ENCODE results near the gene CLIP1.
"Not testable (repeated sequence)": the region's sequence is repeated elsewhere in the genome, so short reads cannot be mapped to it uniquely, and the experiment has no call there.

CLIP1 gene

DNA sequence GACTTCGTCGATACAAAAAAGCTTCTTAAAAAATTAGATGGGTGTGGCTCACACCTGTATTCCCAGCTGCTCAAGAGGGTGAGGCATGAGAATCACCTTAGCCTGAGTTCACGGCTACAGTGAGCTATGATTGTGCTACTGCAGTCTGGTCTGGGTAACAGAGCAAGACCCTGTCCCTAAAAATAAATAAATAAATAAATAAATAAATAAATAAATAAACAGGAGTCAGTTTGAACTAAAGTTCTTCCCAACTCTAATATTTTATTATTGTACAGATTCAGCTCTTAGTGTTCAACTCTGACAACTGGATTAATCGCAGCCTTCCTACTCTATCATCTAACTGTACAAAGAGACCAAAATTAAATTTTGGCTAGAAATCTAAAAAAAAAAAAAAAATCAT lies 12.7 kb upstream of the CLIP1 start:
- no peak for DNase-seq (ENCODE audit: low spot score)

DNA sequence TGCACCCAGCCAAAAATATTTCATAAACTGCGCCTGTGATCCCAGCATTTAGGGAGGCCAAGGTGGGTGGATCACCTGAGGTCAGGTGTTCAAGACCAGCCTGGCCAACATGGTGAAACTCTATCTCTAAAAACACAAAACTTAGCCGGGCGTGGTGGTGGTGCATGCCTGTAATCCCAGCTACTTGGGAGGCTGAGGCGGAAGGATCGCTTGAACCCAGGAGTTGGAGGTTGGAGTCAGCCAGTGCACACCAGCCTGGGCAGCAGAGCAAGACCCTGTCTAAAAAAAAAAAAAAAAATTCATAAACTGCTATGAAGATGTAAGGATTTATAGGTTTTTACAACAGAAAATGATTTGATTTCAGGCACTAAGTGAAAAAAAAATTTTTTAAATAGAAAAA lies 6.6 kb upstream of the CLIP1 start:
- DNase-seq (ENCODE audit: low spot score): not testable (repeated sequence)

DNA sequence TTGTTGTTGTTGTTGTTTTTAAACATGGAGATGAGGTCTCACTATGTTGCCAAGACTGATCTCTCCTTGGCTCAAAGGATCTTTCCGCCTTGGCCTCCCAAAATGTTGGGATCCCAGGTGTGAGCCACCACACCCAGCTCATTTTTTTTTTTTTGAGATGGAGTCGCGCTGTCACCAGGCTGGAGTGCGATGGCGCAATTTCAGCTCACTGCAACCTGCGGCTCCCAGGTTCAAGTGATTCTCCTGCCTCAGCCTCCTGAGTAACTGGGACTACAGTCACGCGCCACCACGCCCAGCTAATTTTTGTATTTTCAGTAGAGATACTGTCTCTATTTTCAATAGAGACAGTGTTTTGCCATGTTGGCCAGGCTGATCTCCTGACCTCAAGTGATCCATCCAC lies 4.9 kb upstream of the CLIP1 start:
- DNase-seq (ENCODE audit: low spot score): no peak

DNA sequence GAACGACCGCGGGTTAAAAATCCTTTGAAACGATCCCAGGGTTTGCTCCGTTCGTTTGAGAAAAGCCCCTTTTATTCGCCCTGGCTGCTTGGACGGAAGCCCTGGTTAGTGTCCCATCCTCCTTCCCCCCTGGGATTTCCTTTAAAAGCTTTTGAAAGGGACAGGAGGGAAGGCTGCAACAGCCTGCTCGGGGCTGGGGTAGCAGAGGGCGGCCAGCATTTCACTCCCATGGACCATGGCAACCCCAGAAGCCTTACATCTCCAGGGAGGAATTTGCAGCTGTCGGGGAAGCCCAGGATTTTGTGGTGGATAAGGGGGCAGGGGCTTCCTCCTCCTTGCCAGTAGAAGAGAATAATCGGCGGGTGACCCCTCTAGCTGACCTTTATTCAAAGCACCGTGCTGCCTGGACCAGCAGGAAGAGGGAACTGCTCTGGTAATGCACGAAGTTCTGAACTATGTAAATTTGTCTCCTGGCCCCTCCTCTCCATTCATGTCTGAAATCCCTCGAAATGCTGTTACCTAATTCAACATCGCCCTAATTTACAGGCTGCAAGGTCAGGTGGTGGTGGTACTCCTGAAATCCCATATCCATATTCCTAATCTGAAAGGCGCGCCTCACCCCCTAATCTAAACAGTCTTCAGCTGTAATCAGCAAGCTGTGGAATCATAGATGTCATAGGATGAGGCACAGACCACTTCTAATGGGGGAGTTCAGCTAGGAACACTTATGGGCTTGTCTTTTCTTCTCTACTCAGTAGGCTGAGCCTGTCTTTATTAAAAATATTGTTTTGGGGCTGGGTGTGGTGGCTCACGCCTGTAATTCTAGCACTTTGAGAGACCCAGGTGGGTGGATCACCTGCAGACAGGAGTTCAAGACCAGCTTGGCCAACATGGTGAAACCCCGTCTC lies 1.0 kb upstream of the CLIP1 start:
- DNase-seq (ENCODE audit: low spot score): no peak

DNA sequence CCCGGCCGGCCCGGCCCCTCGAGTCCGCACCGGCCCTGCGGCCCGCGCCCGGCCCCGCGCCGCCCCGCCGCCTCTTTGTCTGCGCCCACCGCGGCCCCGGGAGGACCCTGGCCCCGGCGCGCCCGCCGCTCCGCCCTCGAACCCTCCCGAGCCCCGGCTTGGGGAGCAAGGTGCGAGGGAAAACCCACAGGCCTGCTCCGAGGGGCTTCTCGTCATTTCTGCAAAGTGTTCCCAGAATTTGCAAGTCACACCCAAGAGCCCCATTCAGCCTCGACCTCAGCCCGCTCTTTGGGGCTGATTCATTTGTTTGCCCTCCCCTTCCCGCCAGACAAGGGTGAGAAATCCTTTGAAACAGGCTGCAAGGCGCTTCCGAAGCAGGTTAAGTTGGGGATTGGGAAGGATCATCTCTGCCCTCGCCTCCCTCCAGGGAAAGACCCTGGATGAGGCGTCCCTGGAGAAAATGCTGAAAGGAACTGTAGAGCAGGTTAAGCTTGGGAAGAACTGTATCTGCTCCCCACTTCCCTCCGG lies 325 bp upstream of the CLIP1 start:
- peak; percentile 14 for DNase-seq (ENCODE audit: low spot score)

DNA sequence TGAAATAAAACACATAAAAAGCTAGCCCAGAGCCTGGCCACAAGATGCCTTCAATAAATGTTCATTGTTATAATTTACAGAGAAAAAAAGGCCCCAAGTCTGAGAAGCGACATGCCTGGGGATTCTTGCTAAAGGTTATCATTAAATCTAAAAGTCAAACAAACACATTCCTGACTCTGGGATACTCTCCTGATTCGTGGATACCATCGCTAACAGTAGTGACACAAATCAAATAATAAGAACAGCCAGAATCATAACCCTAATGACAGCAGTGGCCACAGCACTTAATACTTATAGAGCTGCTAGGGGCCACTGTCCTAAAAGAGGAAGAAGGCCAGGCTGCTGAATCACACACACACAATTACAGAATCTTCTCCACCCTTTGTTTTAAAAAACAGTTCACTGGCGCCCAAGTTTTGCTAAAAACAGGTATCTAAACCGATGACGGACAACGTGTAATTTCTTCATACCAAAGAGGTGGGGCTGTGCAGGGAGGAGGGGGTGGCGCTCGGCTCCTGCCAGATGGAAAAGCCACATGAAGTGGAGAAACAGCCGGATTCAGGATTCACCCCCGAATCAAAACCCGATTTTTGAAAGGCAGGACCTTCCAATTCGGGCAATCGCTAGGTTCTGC lies 1.2 kb downstream of the CLIP1 start:
- DNase-seq (ENCODE audit: low spot score): no peak

DNA sequence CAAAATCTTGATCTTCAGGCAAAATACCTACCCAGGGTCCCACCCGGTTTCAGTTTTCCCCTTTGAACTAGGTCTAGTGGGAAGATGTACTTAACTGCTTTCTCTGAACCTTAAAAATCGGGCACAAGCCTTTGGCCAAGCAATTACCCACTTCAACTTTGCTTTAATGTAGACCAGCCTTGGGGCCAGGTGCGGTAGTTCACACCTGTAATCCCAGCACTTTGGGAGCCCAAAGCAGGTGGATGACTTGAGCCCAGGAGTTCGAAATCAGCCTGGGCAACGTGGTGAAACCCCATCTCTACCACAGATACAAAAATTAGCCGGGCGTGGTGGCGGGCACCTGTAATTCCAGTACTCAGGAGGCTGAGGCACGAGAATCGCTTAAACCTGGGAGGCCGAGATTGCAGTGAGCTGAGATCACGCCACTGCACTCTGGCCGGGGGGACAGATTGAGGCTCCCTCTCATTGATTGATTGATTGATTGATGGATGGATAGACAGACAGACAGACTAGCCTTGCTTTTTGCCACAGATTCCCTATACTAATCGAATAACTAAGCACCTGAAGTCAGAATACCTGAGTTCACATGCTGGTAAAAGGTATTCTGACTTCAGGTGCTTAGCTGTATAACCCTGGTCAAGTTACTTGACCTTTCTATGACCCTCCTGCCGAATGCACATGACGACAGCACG lies 1.9 kb downstream of the CLIP1 start:
- DNase-seq (ENCODE audit: low spot score): no peak

DNA sequence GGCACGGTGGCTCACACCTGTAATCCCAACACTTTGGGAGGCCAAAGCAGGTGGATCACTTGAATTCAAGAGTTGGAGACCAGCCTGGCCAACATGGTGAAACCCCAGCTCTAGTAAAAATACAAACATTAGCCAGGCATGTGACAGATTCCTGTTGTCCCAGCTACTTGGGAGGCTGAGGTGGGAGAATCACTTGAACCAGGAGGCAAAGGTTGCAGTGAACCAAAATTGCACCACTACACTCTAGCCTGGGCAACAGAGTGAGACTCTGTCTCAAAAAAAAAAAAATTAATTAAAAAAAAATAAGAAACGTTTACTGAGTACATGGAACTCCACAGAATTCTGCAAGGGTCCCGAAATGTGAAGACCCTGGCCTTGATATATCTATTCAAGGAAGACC lies 3.4 kb downstream of the CLIP1 start:
- not testable (repeated sequence) for DNase-seq (ENCODE audit: low spot score)

DNA sequence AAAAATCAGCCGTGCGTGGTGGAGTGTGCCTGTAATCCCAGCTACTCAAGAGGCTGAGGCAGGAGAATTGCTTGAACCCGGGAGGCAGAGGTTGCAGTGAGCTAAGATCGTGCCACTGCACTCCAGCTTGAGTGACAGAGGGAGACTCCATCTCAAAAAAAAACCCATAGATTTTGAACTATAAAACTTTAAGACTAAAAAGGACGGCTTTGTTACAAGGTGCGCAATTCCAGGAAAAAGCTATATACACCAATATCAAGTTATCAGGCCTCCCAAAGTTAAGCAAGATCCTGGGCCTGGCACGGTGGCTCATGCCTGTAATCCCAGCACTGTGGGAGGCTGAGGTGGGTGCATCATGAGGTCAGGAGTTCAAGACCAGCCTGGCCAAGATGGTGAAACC lies 6.8 kb downstream of the CLIP1 start:
- DNase-seq (ENCODE audit: low spot score): not testable (repeated sequence)

DNA sequence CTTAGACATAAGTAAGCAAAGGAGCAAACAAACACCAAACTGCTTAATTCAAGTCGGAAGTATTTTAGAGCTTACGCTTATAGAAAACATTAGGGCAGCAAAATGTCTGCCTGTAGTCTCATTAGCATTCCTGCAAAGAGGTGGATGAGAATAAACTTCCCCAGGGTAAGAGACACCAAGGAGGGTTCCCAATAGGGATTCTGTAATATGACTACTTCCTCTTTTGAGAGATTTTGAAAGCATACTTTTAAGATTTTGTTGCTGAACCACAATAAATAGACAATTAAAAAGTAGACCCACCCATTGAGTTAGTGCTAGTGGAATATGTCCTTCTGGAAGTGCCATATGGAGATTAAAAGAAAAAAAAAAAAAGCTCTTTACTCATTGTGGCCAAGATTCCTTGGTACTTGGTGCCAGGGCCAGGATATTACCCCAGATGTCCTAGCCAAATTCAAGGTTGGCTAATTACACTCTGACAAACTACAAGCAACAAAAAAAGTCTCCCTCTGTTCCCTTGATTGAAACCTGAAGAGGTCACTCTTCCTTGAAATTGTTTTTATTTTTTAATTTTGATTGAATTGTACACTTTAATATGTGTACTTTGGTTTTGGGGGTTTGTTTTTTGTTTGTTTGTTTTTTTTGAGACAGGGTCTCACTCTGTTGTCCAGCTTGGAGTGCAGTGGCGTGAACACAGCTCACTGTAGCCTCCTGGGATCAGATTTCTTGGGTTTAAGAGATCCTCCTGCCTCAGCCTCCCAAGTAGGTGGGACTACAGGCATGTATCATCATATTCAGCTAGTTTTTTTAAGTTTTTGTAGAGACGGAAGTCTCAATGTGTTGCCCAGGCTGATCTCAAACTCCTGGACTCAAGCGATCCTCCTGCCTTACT lies 8.7 kb downstream of the CLIP1 start:
- no peak for DNase-seq (ENCODE audit: low spot score)

DNA sequence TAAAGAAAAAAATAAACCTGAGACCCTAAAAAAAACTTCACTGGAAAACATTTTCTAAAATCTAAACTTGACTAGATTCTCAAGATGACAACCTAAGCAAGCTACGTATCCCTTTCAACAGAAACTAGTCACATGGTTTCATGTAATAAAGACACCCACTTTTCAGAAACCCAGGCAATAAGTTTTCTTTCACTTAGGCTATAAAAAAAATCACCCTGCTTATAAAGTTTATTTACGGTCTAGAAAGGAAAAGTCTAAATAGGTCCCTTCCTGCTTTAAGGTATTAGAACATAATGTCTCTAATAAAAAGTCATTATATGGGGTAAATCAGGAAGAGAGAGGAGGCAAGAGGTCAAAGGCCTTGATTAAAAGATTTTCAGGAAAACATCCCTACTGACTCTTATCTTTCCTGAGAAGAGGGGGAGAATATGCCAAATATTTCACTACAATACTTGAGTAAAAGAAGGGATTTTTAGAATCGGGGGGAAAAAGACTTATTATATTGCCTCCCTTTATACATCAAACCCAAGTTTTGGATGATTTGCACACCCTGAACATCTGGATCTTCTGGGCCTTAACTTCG lies 9.5 kb downstream of the CLIP1 start:
- no peak for DNase-seq (ENCODE audit: low spot score)

DNA sequence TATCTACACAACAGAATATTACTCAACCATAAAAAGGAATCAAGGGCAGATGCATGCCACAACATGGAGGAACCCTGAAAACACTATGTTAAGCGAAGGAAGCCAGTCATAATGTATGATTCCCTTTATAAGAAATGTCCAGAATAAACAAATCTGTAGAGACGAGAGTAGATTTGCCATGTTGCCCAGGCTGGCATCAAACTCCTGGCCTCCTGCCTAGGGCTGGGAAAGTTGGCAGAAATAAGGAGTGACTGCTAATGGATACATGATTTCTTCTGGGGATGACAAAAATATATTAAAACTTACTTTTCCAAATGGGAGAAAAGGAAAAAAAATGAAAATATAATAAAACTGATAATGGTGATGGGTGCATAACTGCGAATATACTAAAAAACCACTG lies 10.9 kb downstream of the CLIP1 start:
- no peak for DNase-seq (ENCODE audit: low spot score)

DNA sequence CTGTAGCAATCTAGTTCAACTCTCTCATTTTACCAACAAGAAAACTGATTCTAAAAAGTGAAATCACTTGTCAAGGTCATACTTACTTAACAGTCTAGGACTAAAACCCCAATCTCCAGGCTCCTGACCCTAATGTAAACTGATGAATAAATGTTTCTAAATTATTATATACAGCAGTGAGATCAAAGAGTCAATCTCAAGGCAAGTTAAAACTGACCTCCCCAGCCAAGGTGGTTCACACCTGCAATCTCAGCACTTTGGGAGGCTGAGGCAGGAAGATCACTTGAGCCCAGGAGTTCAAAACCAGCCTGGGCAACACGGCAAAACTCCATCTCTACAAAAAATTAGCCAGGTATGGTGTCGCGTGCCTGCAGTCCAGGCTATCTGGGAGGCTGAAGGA lies 15.3 kb downstream of the CLIP1 start:
- DNase-seq (ENCODE audit: low spot score): no peak

DNA sequence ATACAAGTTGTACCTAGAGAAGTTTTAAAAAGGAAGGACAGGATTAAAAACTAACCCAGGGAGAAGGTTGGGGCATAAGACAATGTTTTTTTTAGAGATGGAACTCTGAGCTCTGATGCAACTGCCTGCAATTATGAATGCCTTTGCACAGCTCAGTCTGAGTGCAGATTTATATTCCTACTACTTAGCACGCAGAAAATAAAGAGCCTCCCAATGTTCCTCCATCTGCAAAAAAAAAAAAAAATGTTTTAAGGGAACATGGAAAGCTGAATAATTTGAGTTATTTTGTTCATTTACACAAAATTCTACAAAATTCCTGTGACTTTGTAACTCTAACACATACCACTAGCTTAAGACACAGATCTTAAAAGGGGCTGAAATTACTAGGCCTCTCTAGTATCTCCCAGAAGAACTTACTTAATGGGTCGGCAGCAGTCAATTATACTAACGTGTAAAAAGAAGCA lies 15.7 kb downstream of the CLIP1 start:
- no peak for DNase-seq (ENCODE audit: low spot score)

DNA sequence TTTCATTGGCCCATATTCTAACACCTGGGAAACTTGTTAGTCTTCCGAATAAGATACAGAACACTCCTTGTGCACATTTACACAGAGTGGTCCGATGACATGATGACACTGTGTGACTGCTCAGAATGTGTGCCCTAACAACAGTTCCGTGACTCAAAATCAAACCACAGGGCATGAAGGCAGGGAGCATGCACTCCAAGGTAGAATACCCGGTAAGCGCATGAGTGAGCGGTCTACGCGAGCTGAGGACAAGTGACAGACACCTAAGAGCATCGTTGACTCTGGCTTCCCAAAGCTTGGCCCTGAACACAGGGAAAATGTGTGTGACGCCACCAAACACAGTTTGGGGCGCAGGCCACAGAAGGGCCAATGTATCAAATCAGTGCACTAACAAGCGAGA lies 18.6 kb downstream of the CLIP1 start:
- no peak for DNase-seq (ENCODE audit: low spot score)

DNA sequence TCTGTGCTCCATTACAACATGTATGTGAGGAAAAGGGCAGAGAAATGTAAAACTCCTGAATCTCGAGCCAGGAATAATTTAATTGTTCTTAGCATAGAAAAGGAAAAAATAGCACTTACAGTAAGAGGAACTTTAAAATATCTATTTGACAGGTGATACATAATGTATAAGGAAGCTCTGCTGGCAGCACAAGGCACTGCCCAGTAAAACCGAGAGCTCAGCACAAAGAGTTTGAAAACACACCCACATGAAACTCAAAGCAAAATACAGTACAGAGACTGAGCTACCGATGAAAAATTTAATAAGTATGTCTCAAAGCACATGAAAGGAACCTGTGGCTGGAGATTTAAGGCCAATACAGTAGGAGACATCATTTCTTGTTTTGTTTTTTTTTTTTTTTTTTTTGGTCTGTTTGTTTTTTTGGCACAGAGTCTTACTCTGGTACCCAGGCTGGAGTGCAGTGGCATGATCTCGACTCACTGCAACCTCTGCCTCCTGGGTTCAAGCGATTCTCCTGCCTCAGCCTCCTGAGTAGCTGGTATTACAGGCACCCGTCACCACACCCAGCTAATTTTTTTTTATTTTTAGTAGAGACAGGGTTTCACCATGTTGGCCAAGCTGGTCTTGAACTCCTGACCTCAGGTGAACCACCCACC lies 19.2 kb downstream of the CLIP1 start:
- DNase-seq (ENCODE audit: low spot score): no peak

DNA sequence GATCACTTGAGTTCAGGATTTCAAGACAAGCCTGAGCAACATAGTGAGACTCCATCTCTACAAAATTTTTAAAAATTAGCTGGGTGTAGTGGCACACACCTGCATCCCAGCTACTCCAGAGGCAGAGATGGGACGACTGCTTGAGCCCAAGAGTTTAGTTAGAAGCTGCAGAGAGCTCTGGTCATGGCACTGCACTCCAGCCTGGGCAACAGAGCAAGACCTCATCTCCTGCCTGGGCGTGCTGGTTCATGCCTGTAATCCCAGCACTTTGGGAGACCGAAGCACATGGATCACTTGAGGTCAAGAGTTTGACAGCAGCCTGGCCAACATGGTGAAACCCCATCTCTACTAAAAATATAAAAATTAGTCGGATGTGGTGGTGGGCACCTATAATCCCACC lies 20.2 kb downstream of the CLIP1 start:
- no peak for DNase-seq (ENCODE audit: low spot score)

DNA sequence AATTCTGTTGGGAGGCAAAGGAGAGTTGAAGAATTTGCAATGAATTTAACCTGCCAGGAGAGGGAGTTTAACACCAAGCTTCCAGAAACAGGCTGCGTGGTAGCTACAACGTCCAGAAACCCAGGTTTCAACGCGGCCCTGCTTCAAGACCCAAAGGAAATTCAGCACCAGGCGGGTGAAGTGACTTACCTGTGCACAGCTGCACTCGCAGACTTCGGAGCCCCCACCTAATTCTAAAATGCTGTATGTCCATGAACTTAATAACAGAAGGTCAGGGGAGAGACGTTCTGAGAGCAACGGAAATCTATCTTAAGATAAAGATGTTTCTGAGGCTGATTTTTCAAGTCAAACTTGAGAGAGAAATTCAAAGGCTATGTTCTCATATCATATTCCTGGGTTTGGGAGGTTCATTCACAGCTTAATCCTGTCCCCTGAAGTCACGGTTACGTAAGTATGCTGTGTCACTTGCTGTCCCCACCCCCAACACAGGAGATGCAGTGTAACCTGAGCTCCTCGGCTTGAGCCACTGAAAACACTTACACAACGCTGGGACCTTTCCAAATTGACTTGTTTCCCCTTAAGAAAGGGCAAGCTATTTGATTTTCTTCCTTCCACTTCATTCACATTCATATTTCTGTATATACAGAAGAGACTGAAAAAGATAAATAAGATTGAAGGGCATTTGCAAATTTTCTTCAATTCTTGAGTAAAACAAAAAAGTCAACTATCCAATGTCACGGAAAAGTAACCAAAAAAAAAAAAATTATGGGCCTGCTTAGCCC lies 22.7 kb downstream of the CLIP1 start:
- peak; percentile 73 for DNase-seq (ENCODE audit: low spot score)

DNA sequence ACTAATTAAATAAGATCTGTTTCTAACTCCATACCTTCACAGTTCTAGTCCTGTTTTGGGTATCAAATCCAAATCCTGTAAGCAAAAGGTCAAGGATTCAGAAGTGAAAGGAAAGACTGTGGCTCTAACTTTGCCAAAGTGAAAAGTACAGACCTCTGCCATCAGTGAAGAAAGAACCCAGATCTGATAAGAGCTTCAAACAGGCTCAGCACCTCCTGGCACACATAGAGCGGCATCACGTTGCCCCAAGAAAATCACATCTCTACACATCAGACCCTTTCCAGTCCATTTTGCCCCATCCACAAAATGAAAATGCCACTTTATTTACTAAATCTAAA lies 23.2 kb downstream of the CLIP1 start:
- no peak for DNase-seq (ENCODE audit: low spot score)

DNA sequence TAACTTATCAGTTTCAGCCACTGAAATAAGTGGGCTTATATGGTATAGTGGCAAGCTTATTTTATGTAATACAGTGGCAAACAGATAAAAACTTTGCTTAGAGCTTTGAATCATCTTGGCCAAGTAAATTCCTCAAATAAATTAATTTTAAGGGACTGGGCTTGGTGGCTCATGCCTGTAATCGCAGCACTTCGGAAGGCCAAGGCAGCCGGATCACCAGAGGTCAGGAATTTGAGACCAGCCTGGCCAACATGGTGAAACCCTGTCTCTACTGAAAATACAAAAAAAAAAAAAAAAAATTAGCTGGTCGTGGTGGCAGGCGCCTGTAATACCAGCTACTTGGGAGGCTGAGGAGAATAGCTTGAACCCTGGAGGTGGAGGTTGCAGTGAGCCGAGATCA lies 24.5 kb downstream of the CLIP1 start:
- DNase-seq (ENCODE audit: low spot score): not testable (repeated sequence)

Measured in CD4-positive, alpha-beta T cell treated with Interleukin-6 at 100 ng/mL for 8 hours (primary cell).